Measurements from ENCODE around the gene PRPF19.

PRPF19 gene

DNA sequence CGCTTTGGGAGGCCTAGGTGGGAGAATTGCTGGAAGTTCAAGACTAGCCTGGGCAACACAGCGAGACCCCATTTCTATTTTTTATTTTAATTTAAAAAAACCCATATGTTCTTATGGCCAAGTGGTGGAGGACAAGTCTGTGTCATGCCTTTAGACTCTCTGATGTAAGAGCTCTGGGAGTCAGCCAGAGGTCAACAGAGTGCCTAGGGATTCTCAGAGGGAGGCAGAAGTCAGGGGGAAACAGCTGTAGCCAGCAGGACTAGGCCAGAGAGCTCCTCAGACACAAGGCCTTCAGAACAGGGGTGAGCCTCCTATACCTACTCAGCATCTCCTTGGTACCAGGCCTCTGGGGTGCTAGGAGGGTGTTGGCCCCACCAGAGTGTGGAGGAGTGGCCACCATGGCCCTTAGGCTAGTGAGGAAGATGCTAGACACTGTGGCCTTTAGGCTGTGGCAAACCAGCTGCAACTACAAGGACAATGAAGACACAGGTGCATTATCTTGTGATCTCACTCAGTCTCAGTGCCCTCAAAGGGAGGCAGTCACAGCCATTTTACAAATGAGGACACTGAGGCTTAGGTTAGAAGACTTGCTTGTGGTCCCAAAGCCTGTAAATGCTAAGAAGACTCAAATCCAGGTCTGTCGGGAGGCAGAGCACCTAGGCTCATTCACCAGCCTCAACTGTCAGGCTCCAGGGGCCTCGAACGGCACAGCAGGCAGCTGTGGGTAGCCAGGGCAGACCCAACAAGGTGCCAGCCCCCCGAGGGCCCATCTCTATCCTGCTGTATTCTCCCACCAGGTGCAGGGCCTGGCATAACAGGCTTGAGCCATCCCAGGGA is 34.0 kb downstream of the PRPF19 start:
- Histone ChIP-seq H3K27ac (ENCODE audit: low read depth, low read length) (peak overlapping the region; percentile 46), H3K27me3 (ENCODE audit: control insufficient read depth in 5 of 5, insufficient read depth in 4 of 5, low read length in 5 of 5) (no peaks in the 10 kb centered on the region), H3K4me1 (ENCODE audit: control insufficient read depth in 5 of 5, insufficient read depth in 5 of 5, low read length in 5 of 5) (peaks cover 8 to 44% (median 42%) of the 10 kb centered on the region in 5 donors), H3K36me3 (ENCODE audit: control insufficient read depth in 5 of 5, insufficient read depth in 5 of 5, low read length in 5 of 5) (no peaks in the 10 kb centered on the region), H3K9me3 (ENCODE audit: control insufficient read depth in 5 of 5, low read length in 5 of 5) (no peaks in the 10 kb centered on the region), H3K9ac (ENCODE audit: low read length in 5 of 5) (peak overlapping the region in 2 of 5 donors; percentile 9 to 12), H3K4me3 (ENCODE audit: low read depth in 1 of 5, low read length in 5 of 5) (peak overlapping the region in 1 of 5 donors; percentile 34)

DNA sequence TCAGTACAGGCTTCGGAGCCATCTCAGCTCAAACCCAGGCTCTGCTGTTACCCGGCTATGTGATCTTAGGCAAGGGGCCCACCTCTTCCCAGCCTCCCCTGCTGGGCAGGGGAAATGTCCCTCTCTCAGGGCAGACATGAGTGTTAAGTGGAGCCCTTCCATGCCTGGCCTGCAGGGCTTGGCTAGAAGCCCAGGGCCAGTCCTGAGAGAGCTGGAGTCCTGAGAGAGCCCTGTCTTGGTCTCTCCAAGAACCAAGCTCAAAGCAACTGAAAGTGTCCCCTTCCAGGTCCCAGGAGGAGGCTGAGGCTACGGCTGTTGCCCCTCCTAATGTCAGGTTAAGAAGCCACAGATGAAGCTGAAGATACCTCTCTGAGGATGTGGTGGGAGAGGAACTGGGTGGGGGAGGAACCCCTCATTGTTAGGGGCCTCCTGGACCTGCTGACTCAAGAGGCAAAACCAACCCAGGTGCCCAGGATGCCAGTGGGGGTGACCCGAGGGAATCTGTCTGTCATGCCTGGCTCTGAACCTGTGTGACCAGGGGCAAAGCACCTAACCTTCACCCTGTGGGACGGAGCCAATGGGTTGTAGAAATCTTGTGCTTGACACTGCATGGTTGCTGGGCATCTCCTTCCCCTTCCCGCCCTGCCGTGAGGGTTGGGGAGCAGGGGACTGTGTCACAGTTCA is 34.9 kb downstream of the PRPF19 start:
- H3K27ac ChIP-seq (ENCODE audit: low read depth, low read length) = peak overlapping the region; percentile 46
- H3K4me3 ChIP-seq (ENCODE audit: low read depth in 1 of 5, low read length in 5 of 5) = peak overlapping the region in 3 of 5 donors; percentile 6 to 34 (median 9)
- no peaks in the 10 kb centered on the region for H3K27me3 ChIP-seq (ENCODE audit: control insufficient read depth in 5 of 5, insufficient read depth in 4 of 5, low read length in 5 of 5)
- H3K9me3 ChIP-seq (ENCODE audit: control insufficient read depth in 5 of 5, low read length in 5 of 5) = no peaks in the 10 kb centered on the region
- H3K36me3 ChIP-seq (ENCODE audit: control insufficient read depth in 5 of 5, insufficient read depth in 5 of 5, low read length in 5 of 5) = no peaks in the 10 kb centered on the region
- peaks cover 5 to 42% (median 40%) of the 10 kb centered on the region in 5 donors for H3K4me1 ChIP-seq (ENCODE audit: control insufficient read depth in 5 of 5, insufficient read depth in 5 of 5, low read length in 5 of 5)
- peak overlapping the region in 2 of 5 donors; percentile 4 to 8 for H3K9ac ChIP-seq (ENCODE audit: low read length in 5 of 5)

DNA sequence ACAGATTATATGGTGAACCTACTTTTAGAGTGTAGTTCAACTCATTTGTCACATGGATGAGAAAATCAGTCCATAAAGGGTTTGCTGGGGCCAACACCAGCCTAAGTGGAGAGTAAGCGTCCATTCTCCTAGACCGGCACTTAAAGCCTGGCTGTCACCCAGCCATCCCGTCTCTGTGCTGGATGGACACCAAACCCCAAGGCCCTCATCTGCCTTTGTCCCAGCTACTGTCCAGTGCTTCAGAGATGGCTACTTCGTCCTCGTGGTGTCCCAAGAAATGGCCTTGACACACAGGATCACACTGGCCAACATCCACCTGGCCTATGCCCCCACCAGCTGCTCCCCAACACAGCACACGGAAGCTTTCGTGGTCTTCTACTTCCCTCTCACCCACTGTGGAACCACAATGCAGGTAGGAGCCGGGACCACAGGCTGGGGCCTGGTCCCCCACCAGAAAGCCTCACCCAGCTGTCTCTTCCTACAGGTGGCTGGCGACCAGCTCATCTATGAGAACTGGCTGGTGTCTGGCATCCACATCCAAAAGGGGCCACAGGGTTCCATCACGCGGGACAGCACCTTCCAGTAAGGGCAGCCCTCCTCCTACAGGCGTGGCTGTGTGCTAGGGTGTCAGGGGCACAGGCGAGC is 35.5 kb downstream of the PRPF19 start:
- Histone ChIP-seq H3K9ac (ENCODE audit: low read length in 5 of 5) (peak overlapping the region in 1 of 5 donors; percentile 4), H3K27me3 (ENCODE audit: control insufficient read depth in 5 of 5, insufficient read depth in 4 of 5, low read length in 5 of 5) (no peaks in the 10 kb centered on the region), H3K4me1 (ENCODE audit: control insufficient read depth in 5 of 5, insufficient read depth in 5 of 5, low read length in 5 of 5) (peaks cover 5 to 42% (median 40%) of the 10 kb centered on the region in 5 donors), H3K4me3 (ENCODE audit: low read depth in 1 of 5, low read length in 5 of 5) (peak overlapping the region in 2 of 5 donors; percentile 6 to 9), H3K36me3 (ENCODE audit: control insufficient read depth in 5 of 5, insufficient read depth in 5 of 5, low read length in 5 of 5) (no peaks in the 10 kb centered on the region), H3K9me3 (ENCODE audit: control insufficient read depth in 5 of 5, low read length in 5 of 5) (no peaks in the 10 kb centered on the region), H3K27ac (ENCODE audit: low read depth, low read length) (no peak overlapping the region)

DNA sequence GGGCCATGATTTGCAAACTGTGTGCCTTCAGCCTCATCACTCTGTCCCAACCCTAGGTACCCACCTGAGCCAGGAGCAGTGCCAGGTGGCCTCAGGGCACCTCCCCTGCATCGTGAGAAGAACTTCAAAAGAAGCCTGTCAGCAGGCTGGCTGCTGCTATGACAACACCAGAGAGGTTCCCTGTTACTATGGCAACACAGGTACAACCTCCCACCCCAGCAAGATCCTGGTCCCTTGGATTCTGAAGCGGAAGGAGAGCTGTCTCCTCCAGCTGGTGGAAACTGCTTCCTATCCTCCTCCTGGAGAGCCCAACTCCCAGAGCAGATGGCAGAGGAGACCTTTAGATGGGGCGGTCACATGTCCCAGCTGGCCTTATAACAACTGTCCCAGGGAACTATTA is 36.1 kb downstream of the PRPF19 start:
- Histone ChIP-seq H3K9ac (ENCODE audit: low read length in 5 of 5) (no peak overlapping the region), H3K27me3 (ENCODE audit: control insufficient read depth in 5 of 5, insufficient read depth in 4 of 5, low read length in 5 of 5) (no peaks in the 10 kb centered on the region), H3K36me3 (ENCODE audit: control insufficient read depth in 5 of 5, insufficient read depth in 5 of 5, low read length in 5 of 5) (no peaks in the 10 kb centered on the region), H3K4me3 (ENCODE audit: low read depth in 1 of 5, low read length in 5 of 5) (no peak overlapping the region), H3K9me3 (ENCODE audit: control insufficient read depth in 5 of 5, low read length in 5 of 5) (no peaks in the 10 kb centered on the region), H3K4me1 (ENCODE audit: control insufficient read depth in 5 of 5, insufficient read depth in 5 of 5, low read length in 5 of 5) (peaks cover 5 to 42% (median 40%) of the 10 kb centered on the region in 5 donors), H3K27ac (ENCODE audit: low read depth, low read length) (no peak overlapping the region)

DNA sequence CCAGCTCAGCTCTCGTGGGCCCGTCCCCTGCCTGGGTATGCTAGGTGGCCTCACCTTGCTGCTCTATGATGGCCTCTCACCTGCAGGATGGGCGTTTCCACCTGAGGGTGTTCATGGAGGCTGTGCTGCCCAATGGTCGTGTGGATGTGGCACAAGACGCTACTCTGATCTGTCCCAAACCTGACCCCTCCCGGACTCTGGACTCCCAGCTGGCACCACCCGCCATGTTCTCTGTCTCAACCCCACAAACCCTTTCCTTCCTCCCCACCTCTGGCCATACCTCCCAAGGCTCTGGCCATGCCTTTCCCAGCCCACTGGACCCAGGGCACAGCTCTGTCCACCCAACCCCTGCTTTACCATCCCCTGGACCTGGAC is 36.9 kb downstream of the PRPF19 start:
- H3K9ac ChIP-seq (ENCODE audit: low read length in 5 of 5) = no peak overlapping the region
- no peaks in the 10 kb centered on the region for H3K36me3 ChIP-seq (ENCODE audit: control insufficient read depth in 5 of 5, insufficient read depth in 5 of 5, low read length in 5 of 5)
- H3K9me3 ChIP-seq (ENCODE audit: control insufficient read depth in 5 of 5, low read length in 5 of 5) = no peaks in the 10 kb centered on the region
- H3K4me1 ChIP-seq (ENCODE audit: control insufficient read depth in 5 of 5, insufficient read depth in 5 of 5, low read length in 5 of 5) = peaks cover 5 to 38% (median 36%) of the 10 kb centered on the region in 5 donors
- H3K4me3 ChIP-seq (ENCODE audit: low read depth in 1 of 5, low read length in 5 of 5) = no peak overlapping the region
- H3K27me3 ChIP-seq (ENCODE audit: control insufficient read depth in 5 of 5, insufficient read depth in 4 of 5, low read length in 5 of 5) = no peaks in the 10 kb centered on the region
- no peak overlapping the region for H3K27ac ChIP-seq (ENCODE audit: low read depth, low read length)

DNA sequence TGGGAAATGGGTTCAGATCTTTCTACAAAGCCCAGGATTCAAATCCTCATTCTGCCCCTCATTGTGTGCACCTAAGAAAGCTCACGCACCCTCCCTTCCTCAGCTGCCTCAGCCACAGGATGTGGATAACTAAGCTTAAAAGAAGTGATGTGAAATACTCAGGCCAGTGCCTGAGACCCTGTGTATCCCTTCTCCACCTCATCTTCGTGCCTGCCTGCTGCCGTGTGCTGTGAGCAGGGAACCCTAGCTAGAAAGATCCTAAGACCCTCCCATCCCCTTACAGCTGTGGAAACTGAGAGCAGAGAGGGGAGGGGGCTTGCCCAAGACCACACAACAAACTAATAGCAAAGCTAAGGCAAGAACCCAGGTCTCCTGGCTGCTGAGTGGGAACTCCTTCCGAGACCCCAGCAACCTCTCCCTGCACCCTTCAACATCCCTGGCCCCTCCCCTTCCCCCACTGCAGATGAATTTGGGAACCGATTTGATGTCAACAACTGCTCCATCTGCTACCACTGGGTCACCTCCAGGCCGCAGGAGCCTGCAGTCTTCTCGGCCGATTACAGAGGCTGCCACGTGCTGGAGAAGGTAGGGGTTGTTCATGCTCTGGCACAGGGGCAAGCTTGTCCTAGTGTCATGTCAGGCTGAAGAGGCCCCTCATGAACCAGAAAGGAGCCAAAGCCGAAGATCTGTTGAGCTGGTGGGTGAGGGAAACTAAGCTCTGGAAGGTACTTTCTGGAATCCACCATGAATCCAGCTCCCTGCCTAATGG is 37.5 kb downstream of the PRPF19 start:
- no peak overlapping the region for H3K4me3 ChIP-seq (ENCODE audit: low read depth in 1 of 5, low read length in 5 of 5)
- H3K4me1 ChIP-seq (ENCODE audit: control insufficient read depth in 5 of 5, insufficient read depth in 5 of 5, low read length in 5 of 5) = peaks cover 5 to 38% (median 35%) of the 10 kb centered on the region in 5 donors
- H3K36me3 ChIP-seq (ENCODE audit: control insufficient read depth in 5 of 5, insufficient read depth in 5 of 5, low read length in 5 of 5) = no peaks in the 10 kb centered on the region
- H3K27ac ChIP-seq (ENCODE audit: low read depth, low read length) = no peak overlapping the region
- no peak overlapping the region for H3K9ac ChIP-seq (ENCODE audit: low read length in 5 of 5)
- H3K9me3 ChIP-seq (ENCODE audit: control insufficient read depth in 5 of 5, low read length in 5 of 5) = no peaks in the 10 kb centered on the region
- H3K27me3 ChIP-seq (ENCODE audit: control insufficient read depth in 5 of 5, insufficient read depth in 4 of 5, low read length in 5 of 5) = no peaks in the 10 kb centered on the region

DNA sequence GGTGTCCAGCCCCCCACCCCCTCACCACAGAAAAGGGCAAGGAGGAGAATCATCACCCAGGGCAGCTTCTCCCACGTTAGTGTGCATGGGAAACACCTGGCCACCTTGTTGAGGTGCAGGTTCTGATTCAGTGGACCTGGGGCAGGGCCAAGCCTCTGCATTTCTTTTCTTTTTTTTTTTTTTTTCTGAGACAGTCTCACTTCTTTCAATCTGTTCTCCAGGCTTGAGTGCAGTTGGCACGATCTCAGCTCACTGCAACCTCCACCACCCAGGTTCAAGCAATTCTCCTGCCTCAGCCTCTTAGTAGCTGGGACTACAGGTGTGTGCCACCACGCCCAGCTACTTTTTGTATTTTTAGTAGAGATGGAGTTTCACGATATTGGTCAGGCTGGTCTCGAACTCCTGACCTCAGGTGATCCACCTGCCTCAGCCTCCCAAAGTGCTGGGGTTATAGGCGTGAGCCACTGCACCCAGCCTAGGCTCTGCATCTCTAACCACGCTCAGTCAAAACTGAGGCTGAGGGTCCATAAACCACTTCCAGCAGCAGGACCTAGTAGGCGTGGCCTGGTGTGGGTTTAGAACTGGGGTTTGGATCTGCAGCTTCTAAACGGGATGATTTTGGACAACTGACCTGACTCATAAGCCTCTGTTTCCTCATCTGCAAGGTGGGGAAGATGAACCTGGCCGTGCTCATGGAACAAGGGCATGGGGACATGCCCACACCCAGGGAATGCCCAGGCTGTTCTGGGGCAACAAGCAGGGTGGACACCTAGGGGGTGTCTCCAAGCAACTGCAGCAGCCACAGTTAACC is 38.3 kb downstream of the PRPF19 start:
- H3K4me3 ChIP-seq (ENCODE audit: low read depth in 1 of 5, low read length in 5 of 5) = no peak overlapping the region
- H3K27me3 ChIP-seq (ENCODE audit: control insufficient read depth in 5 of 5, insufficient read depth in 4 of 5, low read length in 5 of 5) = no peaks in the 10 kb centered on the region
- H3K9me3 ChIP-seq (ENCODE audit: control insufficient read depth in 5 of 5, low read length in 5 of 5) = no peaks in the 10 kb centered on the region
- peaks cover 5 to 34% (median 30%) of the 10 kb centered on the region in 5 donors for H3K4me1 ChIP-seq (ENCODE audit: control insufficient read depth in 5 of 5, insufficient read depth in 5 of 5, low read length in 5 of 5)
- H3K36me3 ChIP-seq (ENCODE audit: control insufficient read depth in 5 of 5, insufficient read depth in 5 of 5, low read length in 5 of 5) = no peaks in the 10 kb centered on the region
- no peak overlapping the region for H3K27ac ChIP-seq (ENCODE audit: low read depth, low read length)
- H3K9ac ChIP-seq (ENCODE audit: low read length in 5 of 5) = no peak overlapping the region

DNA sequence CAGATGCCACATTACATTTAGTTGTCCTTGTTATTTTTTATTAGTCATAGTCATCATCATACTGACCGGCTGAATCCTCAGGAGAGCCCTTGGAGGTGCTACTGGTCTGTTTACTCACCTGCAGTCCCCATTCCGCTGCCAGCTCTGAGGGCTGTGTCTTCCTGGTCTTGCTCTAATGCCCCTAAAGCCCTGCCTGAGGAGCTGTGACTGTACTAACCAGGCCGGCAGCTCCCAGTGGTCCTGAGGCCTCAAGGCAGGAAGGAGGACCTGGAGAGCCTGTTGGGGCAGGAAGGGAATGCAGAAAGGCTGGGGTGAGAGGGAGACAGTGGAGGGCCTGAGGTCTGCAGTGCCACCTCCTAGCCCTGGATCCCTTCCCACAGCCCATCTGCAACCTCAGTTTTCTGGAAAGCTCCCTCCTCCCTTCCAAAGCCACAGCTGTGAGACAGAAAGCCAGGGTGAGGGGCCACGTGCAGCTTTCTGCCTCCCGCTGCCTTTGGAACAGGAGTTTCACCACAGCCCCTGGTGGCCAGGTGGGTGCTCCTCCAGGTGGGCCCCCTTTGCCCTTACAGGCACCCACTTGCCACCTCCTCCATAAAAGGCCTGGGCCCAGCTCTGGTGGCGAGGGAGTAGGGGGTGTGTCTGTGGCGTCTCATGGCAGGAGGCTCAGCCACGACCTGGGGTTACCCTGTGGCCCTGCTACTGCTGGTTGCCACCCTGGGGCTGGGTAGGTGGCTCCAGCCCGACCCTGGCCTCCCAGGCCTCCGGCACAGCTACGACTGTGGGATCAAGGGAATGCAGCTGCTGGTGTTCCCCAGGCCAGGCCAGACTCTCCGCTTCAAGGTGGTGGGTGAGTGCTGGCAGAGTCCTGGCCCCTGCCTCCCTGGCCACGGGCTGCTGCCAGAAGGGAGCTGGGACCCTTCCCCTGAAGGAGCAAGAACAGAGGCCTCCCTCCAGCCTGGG is 39.2 kb downstream of the PRPF19 start, which contains the start of gene ZP1:
Gene ZP1 (plus strand): TSS at position 632 of the 960 bp plus-strand sequence. CDS start 20 bp downstream, at position 652.
- Histone ChIP-seq H3K27me3 (ENCODE audit: control insufficient read depth in 5 of 5, insufficient read depth in 4 of 5, low read length in 5 of 5) (no peaks in the 10 kb centered on the region), H3K27ac (ENCODE audit: low read depth, low read length) (no peak within 1 kb of the TSS), H3K4me3 (ENCODE audit: low read depth in 1 of 5, low read length in 5 of 5) (no peak within 1 kb of the TSS), H3K36me3 (ENCODE audit: control insufficient read depth in 5 of 5, insufficient read depth in 5 of 5, low read length in 5 of 5) (no peaks in the 10 kb centered on the region), H3K9me3 (ENCODE audit: control insufficient read depth in 5 of 5, low read length in 5 of 5) (no peaks in the 10 kb centered on the region), H3K4me1 (ENCODE audit: control insufficient read depth in 5 of 5, insufficient read depth in 5 of 5, low read length in 5 of 5) (peaks cover 5 to 25% (median 21%) of the 10 kb centered on the region in 5 donors), H3K9ac (ENCODE audit: low read length in 5 of 5) (no peak within 1 kb of the TSS)
